KOPT-K1 (cell line): ENCODE results near the gene CDC42BPG.

Experiments
- H3K27ac ChIP-seq: fragments of 200-600 bp; sonication (generic); 2 replicates; pipeline ENCODE4 v1.5.1; 2016; ENCODE audit warnings: antibody characterized with exemption, mild to moderate bottlenecking, low read depth, low read length; ENCODE audit not compliant: poor library complexity, severe bottlenecking
- H3K36me3 ChIP-seq: fragments of 200-600 bp; sonication (generic); 2 replicates; pipeline ENCODE4 v1.5.1; 2017; ENCODE audit warnings: antibody characterized with exemption, mild to moderate bottlenecking, low read length, moderate library complexity; ENCODE audit not compliant: insufficient read depth
- H3K9me3 ChIP-seq: fragments of 200-600 bp; sonication (generic); 2 replicates; pipeline ENCODE4 v1.5.1; 2017; ENCODE audit warnings: antibody characterized with exemption, low read length, mild to moderate bottlenecking; ENCODE audit not compliant: insufficient read depth, poor library complexity, severe bottlenecking

Gene CDC42BPG

GRCh38 chr11:64872790-64873488 is 28.5 kb upstream of the CDC42BPG start:
- Histone ChIP-seq H3K36me3 (peaks cover 65% of the 10 kb centered on the region), H3K27ac (no peak overlapping the region), H3K9me3 (no peaks in the 10 kb centered on the region)

GRCh38 chr11:64871492-64871891 is 27.0 kb upstream of the CDC42BPG start:
- no peak overlapping the region for H3K27ac ChIP-seq
- peaks cover 68% of the 10 kb centered on the region for H3K36me3 ChIP-seq
- H3K9me3 ChIP-seq, result no peaks in the 10 kb centered on the region

- Histone ChIP-seq H3K9me3 (no peaks in the 10 kb centered on the region), H3K27ac (peak overlapping the region; percentile 53), H3K36me3 (peaks cover 63% of the 10 kb centered on the region)
These were observed 26.5 kb upstream of the CDC42BPG start for GRCh38 chr11:64870893-64871466.

GRCh38 chr11:64870176-64870892 is 25.9 kb upstream of the CDC42BPG start:
- Histone ChIP-seq H3K27ac (peak overlapping the region; percentile 53), H3K36me3 (peaks cover 57% of the 10 kb centered on the region), H3K9me3 (no peaks in the 10 kb centered on the region)

GRCh38 chr11:64869571-64870175 is 25.2 kb upstream of the CDC42BPG start:
- peaks cover 50% of the 10 kb centered on the region for H3K36me3 ChIP-seq
- H3K27ac ChIP-seq, result peak overlapping the region; percentile 53
- no peaks in the 10 kb centered on the region for H3K9me3 ChIP-seq

GRCh38 chr11:64868904-64869570 is 24.6 kb upstream of the CDC42BPG start:
- Histone ChIP-seq H3K9me3 (no peaks in the 10 kb centered on the region), H3K27ac (peak overlapping the region; percentile 53), H3K36me3 (peaks cover 44% of the 10 kb centered on the region)

- H3K9me3 ChIP-seq, result no peaks in the 10 kb centered on the region
- H3K36me3 ChIP-seq, result peaks cover 36% of the 10 kb centered on the region
- H3K27ac ChIP-seq, result peak overlapping the region; percentile 53
These were observed 23.5 kb upstream of the CDC42BPG start for GRCh38 chr11:64867748-64868462.

GRCh38 chr11:64866173-64866491 is 21.7 kb upstream of the CDC42BPG start:
- Histone ChIP-seq H3K36me3 (peaks cover 18% of the 10 kb centered on the region), H3K27ac (no peak overlapping the region), H3K9me3 (no peaks in the 10 kb centered on the region)

- no peaks in the 10 kb centered on the region for H3K9me3 ChIP-seq
- peak overlapping the region; percentile 32 for H3K27ac ChIP-seq
- H3K36me3 ChIP-seq, result peaks cover 12% of the 10 kb centered on the region
These were observed 21.1 kb upstream of the CDC42BPG start for GRCh38 chr11:64865286-64866172.

GRCh38 chr11:64864473-64865285 is 20.2 kb upstream of the CDC42BPG start:
- Histone ChIP-seq H3K27ac (peak overlapping the region; percentile 32), H3K36me3 (peaks cover 8% of the 10 kb centered on the region; the same call in 1 of the 2 replicates), H3K9me3 (no peaks in the 10 kb centered on the region)

GRCh38 chr11:64864135-64864472 is 19.7 kb upstream of the CDC42BPG start:
- H3K27ac ChIP-seq, result peak overlapping the region; percentile 32
- H3K9me3 ChIP-seq, result no peaks in the 10 kb centered on the region
- peaks cover 8% of the 10 kb centered on the region; the same call in 1 of the 2 replicates for H3K36me3 ChIP-seq

GRCh38 chr11:64863391-64864060 is 19.1 kb upstream of the CDC42BPG start:
- peak overlapping the region; percentile 91 for H3K27ac ChIP-seq
- peaks cover 8% of the 10 kb centered on the region for H3K36me3 ChIP-seq
- H3K9me3 ChIP-seq, result no peaks in the 10 kb centered on the region

- peak overlapping the region; percentile 91 for H3K27ac ChIP-seq
- peaks cover 3% of the 10 kb centered on the region for H3K36me3 ChIP-seq
- H3K9me3 ChIP-seq, result no peaks in the 10 kb centered on the region
These were observed 18.5 kb upstream of the CDC42BPG start for GRCh38 chr11:64862987-64863390.
